Panc1 (cell line): ENCODE data around the gene RPRD1B. TPM values are rescaled to one million over a fixed set of nuclear protein-coding genes. Genes with fewer than 3 reads are reported as not detected.

Experiments
- ATAC-seq: fragments of 200-7000 bp; cut with Tn5 transposase; 2 replicates; pipeline ENCODE4 v1.9.1; 2020; ENCODE audit warnings: mild to moderate bottlenecking, moderate library complexity
- BruUV-seq: library from RNA; stranded (reverse); fragments of 400-500 nt; replicated peaks from 2 replicates; lab custom pipeline; 2021; lab: Mats Ljungman, UMichigan
- CTCF ChIA-PET: fragments of 300-600 bp; sonication (Branson Sonifier 250); formaldehyde crosslinking; loops from one replicate; lab custom pipeline; 2022; ENCODE audit warnings: antibody characterized with exemption; lab: Charles Lee
- POLR2A ChIA-PET: fragments of 300-600 bp; sonication (Branson Sonifier 250); formaldehyde crosslinking; loops from one replicate; lab custom pipeline; 2022; ENCODE audit warnings: antibody characterized with exemption; lab: Charles Lee
- DNase-seq: peaks from one replicate; pipeline ENCODE4 v3.0.0-alpha.2; 2010; ENCODE audit warnings: low read depth, low spot score
- H3K27ac ChIP-seq: 2 replicates; pipeline ENCODE4 v1.5.1; 2011; ENCODE audit warnings: mild to moderate bottlenecking, low read length, inconsistent platforms
- H3K27me3 ChIP-seq: fragments of 200-500 bp; sonication (Bioruptor generic); 2 replicates; pipeline ENCODE4 v1.6.0; 2014; ENCODE audit warnings: low read length, inconsistent platforms; ENCODE audit not compliant: control insufficient read depth, insufficient read depth
- H3K36me3 ChIP-seq: fragments of 200-500 bp; sonication (Bioruptor generic); 2 replicates; pipeline ENCODE4 v1.5.1; 2014; ENCODE audit warnings: inconsistent platforms, mild to moderate bottlenecking, low read length, moderate library complexity; ENCODE audit not compliant: control insufficient read depth, insufficient read depth
- H3K4me1 ChIP-seq: 2 replicates; pipeline ENCODE4 v1.5.1; 2011; ENCODE audit warnings: inconsistent platforms, mild to moderate bottlenecking, low read length, moderate library complexity; ENCODE audit not compliant: control insufficient read depth, insufficient read depth
- H3K4me3 ChIP-seq, 2 experiments: 2 replicates each; pipeline ENCODE4 v1.5.1; 2011 to 2012; ENCODE audit warnings: low read depth in 2 of 2, low read length in 2 of 2, mild to moderate bottlenecking in 2 of 2, inconsistent platforms in 1 of 2, moderate library complexity in 1 of 2
- H3K9me3 ChIP-seq: fragments of 200-500 bp; sonication (Bioruptor generic); 2 replicates; pipeline ENCODE4 v1.5.1; 2014; ENCODE audit warnings: low read depth, mild to moderate bottlenecking, inconsistent platforms, low read length, moderate library complexity; ENCODE audit not compliant: control insufficient read depth, insufficient read depth
- CTCF ChIP-seq: fragments of 450-650 bp; IDR thresholded peaks from 2 replicates; pipeline ENCODE4 v1.5.1; 2017; ENCODE audit warnings: mild to moderate bottlenecking
- POLR2AphosphoS5 ChIP-seq: IDR thresholded peaks from 2 replicates; pipeline ENCODE4 v1.6.1; 2012; ENCODE audit warnings: mild to moderate bottlenecking, low read depth, low read length, moderate library complexity
- REST ChIP-seq, 2 experiments: IDR thresholded peaks; 2 replicates each; pipeline ENCODE4 v1.6.1; 2011 to 2012; ENCODE audit warnings: low read depth in 2 of 2, control low read depth in 1 of 2, low read length in 1 of 2, mild to moderate bottlenecking in 1 of 2, moderate library complexity in 1 of 2; ENCODE audit not compliant: insufficient read depth in 1 of 2
- SIN3A ChIP-seq: IDR thresholded peaks from 2 replicates; pipeline ENCODE4 v1.6.1; 2012; ENCODE audit warnings: low read depth, mild to moderate bottlenecking, low read length, moderate library complexity, borderline replicate concordance; ENCODE audit not compliant: insufficient read depth
- TCF7L2 ChIP-seq: IDR thresholded peaks from 2 replicates; pipeline ENCODE4 v1.6.1; 2011; ENCODE audit warnings: mild to moderate bottlenecking, low read depth, low read length, inconsistent platforms
- in situ Hi-C: cut with HindIII; loops from 2 replicates; pipeline ENCODE4 v1.10.0; 2016; ENCODE audit warnings: low sequenced_read_pairs, low pct_unique_long_range_greater_than_20kb
- intact Hi-C: fragments of 100-400 bp; cut with micrococcal nuclease; formaldehyde crosslinking; loops from one replicate; pipeline ENCODE4 v1.10.0; 2022; ENCODE audit not compliant: unreplicated experiment
- total RNA-seq: library from RNA; stranded (reverse); gene quantifications from one replicate; pipeline ENCODE4 v1.2.1, GENCODE V29; 2021; ENCODE audit not compliant: unreplicated experiment

RPRD1B gene
- total RNA-seq, 1 experiment from 2014 or later = 33.6 TPM

- no peak overlapping the region for H3K27ac ChIP-seq
- CTCF ChIA-PET = no interaction called here
Measured at GRCh38 chr20:38013887-38014286, 19.7 kb upstream of the RPRD1B start.

GRCh38 chr20:38017959-38018358 is 15.6 kb upstream of the RPRD1B start:
- intact Hi-C loops = no loop called here
- Histone ChIP-seq H3K27ac (no peak overlapping the region), H3K27me3 (no peaks in the 10 kb centered on the region), H3K4me1 (no peaks in the 10 kb centered on the region), H3K36me3 (peaks cover 6% of the 10 kb centered on the region; the same call in 1 of the 2 replicates), H3K4me3 (no peak overlapping the region), H3K9me3 (peaks cover 24% of the 10 kb centered on the region)
- in situ Hi-C loops = no loop called here
- ATAC-seq (no peak), DNase-seq (no peak)
- no TSS peak for BruUV-seq
- TF ChIP-seq POLR2AphosphoS5 (no peak), CTCF (no peak), SIN3A (no peak), REST (IDR thresholded peaks at IDR 0.05; ENCODE audit: insufficient read depth in 1 of 2, low read depth in 2 of 2, low read length in 1 of 2) (no peak), TCF7L2 (no peak)
- ChIA-PET CTCF (no interaction called here), POLR2A (no interaction called here)

More at GRCh38 chr20:38013887-38014286, 19.7 kb upstream of the RPRD1B start:
- POLR2A ChIA-PET = no interaction called here
- BruUV-seq = no TSS peak
- no peak for DNase-seq
- TF ChIP-seq TCF7L2 (no peak), REST (IDR thresholded peaks at IDR 0.05; ENCODE audit: insufficient read depth in 1 of 2, low read depth in 2 of 2, low read length in 1 of 2) (no peak), CTCF (no peak), SIN3A (no peak), POLR2AphosphoS5 (no peak)
- Histone ChIP-seq H3K36me3 (peaks cover 15% of the 10 kb centered on the region), H3K4me1 (no peaks in the 10 kb centered on the region), H3K4me3 (no peak overlapping the region), H3K27me3 (no peaks in the 10 kb centered on the region), H3K9me3 (peaks cover 15% of the 10 kb centered on the region)
- ATAC-seq = no peak
- intact Hi-C loops = no loop called here
- in situ Hi-C loops = no loop called here
